ENCODE measurements around the gene ALG6. TPM values are rescaled to one million over a fixed set of nuclear protein-coding genes. Genes with fewer than 3 reads are reported as not detected.

ALG6 gene
- 11.9 and 12.5 TPM in 2 replicates for total RNA-seq

DNA sequence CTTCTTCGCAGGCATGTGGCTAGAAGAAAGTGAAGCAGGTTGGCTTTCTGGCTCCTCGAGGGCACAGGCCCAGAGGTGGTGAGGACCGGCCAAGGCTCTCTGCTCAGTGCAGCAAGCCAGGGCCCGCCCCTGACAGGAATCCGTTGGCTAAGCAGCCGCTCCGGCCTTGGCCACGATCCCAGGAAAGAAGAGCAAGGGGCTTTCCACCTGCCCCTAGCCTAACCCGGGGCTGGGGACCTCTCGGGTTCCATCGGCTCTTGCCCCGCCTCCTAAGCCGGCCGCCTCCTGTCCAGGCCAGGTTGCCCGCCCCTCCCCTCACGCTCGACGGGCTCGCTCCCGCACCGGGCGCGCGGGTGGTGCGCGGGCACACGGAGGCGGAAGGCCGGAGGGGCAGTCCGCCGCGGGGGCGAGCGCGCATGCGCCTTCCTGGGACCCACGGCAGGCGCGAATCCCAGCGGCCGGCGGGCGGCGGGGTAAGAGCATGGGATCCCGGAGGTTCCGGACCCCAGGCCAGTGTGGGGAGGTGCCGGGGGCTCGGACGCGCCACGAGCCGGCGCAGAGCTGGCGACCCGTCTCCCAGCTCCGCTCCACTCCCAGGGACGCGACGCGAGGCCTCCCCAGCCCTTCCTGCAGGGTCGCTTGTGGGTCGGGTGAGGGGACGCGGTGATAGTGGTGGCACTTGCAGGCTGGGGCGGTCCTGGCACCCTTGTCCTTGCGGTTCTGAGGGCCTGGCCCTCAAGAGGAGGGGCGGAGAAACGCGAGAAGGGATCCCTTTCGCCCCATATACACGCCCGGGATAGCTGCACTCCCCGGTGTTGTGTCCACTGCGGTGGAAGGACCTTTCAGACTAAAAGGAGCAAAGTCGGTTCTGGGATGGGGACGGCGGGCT lies at the start of gene ALG6:
TSS of gene ALG6 (plus strand) at position 413 of the 889 bp plus-strand sequence. CDS start 3,351 bp downstream, outside the sequence.

GRCh38 chr1:63322114-63322943 lies 45.1 kb upstream of the ALG6 start, which contains the start of gene FOXD3:
Gene FOXD3, plus strand, starts transcription at chr1:63322567. Its CDS starts 492 bp downstream, at chr1:63323059.

Other genes with a start within 250 kb of the ALG6 start
- gene FOXD3, start 45.1 kb upstream of the ALG6 start, total RNA-seq, result not detected in 2 replicates
- 7.4 and 22.8 TPM in 2 replicates for gene ITGB3BP, start 155.6 kb downstream of the ALG6 start, total RNA-seq
- 6.1 and 8.6 TPM in 2 replicates for gene EFCAB7, start 155.9 kb downstream of the ALG6 start, total RNA-seq
- 103 and 167 TPM in 2 replicates for gene PGM1, start 225.8 kb downstream of the ALG6 start, total RNA-seq